ENCODE results near the gene TOMM20L. TPM values are rescaled to one million over a fixed set of nuclear protein-coding genes. Genes with fewer than 3 reads are reported as not detected.
A peak's percentile ranks its signal among the peaks of the same experiment; 100 is the strongest.

The TOMM20L gene
- total RNA-seq, 2 donors from 2014 or later, result 4.0 TPM; not detected in 1

DNA sequence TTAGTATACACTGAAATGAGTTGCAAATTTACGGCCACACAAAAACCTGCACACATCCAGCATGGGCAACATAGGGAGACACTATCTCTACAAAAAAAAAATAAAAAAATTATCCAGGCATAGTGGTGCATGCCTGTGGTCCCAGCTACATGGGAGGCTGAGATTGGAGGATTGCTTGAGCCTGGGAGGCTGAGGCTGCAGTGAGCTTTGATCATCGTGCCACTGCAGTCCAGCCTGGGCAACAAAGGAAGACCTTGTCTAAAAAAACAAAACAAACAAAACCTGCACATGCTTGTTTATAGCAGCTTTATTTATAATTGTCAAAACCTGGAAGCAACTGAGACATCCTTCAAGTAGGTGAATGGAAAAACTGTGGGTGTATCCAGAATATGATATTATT lies 4.9 kb upstream of the TOMM20L start:
- no peaks in the 10 kb centered on the region for H3K4me1 ChIP-seq (replicated peaks)
- H3K27ac ChIP-seq, result no peak overlapping the region
- no peaks in the 10 kb centered on the region for H3K9me3 ChIP-seq
- WGBS, result 67% methylated on average over 2 of the region's 2 CpGs
- no peak for DNase-seq (ENCODE audit: low spot score)
- H3K4me3 ChIP-seq, result no peak overlapping the region
- intact Hi-C loops (cut with DNase I), result no loop called here
- no peaks in the 10 kb centered on the region for H3K36me3 ChIP-seq
- no peaks in the 10 kb centered on the region for H3K27me3 ChIP-seq (replicated peaks; ENCODE audit: insufficient read depth)
- no peak for TF ChIP-seq POLR2A (IDR thresholded peaks at IDR 0.05)
- TF ChIP-seq, protein P1, sequence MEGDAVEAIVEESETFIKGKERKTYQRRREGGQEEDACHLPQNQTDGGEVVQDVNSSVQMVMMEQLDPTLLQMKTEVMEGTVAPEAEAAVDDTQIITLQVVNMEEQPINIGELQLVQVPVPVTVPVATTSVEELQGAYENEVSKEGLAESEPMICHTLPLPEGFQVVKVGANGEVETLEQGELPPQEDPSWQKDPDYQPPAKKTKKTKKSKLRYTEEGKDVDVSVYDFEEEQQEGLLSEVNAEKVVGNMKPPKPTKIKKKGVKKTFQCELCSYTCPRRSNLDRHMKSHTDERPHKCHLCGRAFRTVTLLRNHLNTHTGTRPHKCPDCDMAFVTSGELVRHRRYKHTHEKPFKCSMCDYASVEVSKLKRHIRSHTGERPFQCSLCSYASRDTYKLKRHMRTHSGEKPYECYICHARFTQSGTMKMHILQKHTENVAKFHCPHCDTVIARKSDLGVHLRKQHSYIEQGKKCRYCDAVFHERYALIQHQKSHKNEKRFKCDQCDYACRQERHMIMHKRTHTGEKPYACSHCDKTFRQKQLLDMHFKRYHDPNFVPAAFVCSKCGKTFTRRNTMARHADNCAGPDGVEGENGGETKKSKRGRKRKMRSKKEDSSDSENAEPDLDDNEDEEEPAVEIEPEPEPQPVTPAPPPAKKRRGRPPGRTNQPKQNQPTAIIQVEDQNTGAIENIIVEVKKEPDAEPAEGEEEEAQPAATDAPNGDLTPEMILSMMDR (IDR thresholded peaks at IDR 0.05), result no peak
- TF ChIP-seq POLR2AphosphoS5 (IDR thresholded peaks at IDR 0.05), result no peak

DNA sequence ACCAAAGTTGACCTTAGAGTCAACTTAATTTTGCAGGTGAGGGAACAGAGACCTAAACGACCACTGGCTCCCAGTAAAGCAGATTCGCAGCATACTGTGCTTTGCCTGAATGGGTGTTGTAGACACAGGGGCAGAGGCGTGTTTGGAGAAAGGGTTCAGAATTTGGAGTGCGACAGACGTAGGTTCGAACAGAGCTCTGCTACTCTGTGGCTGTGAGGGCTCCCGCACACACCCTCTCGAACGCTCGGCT lies 243 bp upstream of the TOMM20L start:
- peak overlapping the region; percentile 52 to 57 for H3K4me3 ChIP-seq
- H3K27me3 ChIP-seq (replicated peaks; ENCODE audit: insufficient read depth), result no peaks in the 10 kb centered on the region
- no peak for TF ChIP-seq POLR2AphosphoS5 (IDR thresholded peaks at IDR 0.05)
- no peak for TF ChIP-seq POLR2A (IDR thresholded peaks at IDR 0.05)
- TF ChIP-seq, protein P1 (IDR thresholded peaks at IDR 0.05), result no peak
- H3K27ac ChIP-seq, result peak overlapping the region; percentile 83 to 84
- WGBS, result 12% methylated on average over 10 of the region's 10 CpGs
- intact Hi-C loops (cut with DNase I), result no loop called here
- H3K4me1 ChIP-seq (replicated peaks), result no peaks in the 10 kb centered on the region
- no peak for DNase-seq (ENCODE audit: low spot score)
- H3K36me3 ChIP-seq, result no peaks in the 10 kb centered on the region
- no peaks in the 10 kb centered on the region for H3K9me3 ChIP-seq

DNA sequence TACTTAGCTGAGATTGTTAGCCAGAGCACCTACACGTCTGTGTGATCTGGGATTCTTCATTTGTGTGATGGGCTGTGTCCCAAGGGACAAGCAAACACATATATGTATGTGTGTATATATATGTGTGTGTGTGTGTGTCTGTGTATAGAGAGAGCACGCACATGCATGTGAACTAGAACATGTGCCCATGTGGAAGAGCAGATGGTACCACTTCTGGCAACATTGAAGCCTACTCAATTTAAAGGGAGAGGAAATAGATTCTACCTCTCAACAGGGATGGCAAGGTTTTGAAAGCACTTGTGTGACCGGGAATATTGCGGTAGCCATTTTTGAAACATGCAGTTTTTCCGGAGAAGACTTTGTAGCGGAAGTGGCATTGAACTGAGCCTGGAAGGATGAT lies 1.4 kb downstream of the TOMM20L start:
- 90% methylated on average over 6 of the region's 6 CpGs for WGBS
- TF ChIP-seq, protein P1 (IDR thresholded peaks at IDR 0.05), result no peak
- TF ChIP-seq POLR2AphosphoS5 (IDR thresholded peaks at IDR 0.05) (no peak), POLR2A (IDR thresholded peaks at IDR 0.05) (no peak)
- intact Hi-C loops (cut with DNase I), result no loop called here
- H3K9me3 ChIP-seq, result no peaks in the 10 kb centered on the region
- H3K4me3 ChIP-seq, result no peak overlapping the region
- no peaks in the 10 kb centered on the region for H3K4me1 ChIP-seq (replicated peaks)
- no peak overlapping the region for H3K27ac ChIP-seq
- no peaks in the 10 kb centered on the region for H3K27me3 ChIP-seq (replicated peaks; ENCODE audit: insufficient read depth)
- H3K36me3 ChIP-seq, result no peaks in the 10 kb centered on the region
- DNase-seq (ENCODE audit: low spot score), result no peak

DNA sequence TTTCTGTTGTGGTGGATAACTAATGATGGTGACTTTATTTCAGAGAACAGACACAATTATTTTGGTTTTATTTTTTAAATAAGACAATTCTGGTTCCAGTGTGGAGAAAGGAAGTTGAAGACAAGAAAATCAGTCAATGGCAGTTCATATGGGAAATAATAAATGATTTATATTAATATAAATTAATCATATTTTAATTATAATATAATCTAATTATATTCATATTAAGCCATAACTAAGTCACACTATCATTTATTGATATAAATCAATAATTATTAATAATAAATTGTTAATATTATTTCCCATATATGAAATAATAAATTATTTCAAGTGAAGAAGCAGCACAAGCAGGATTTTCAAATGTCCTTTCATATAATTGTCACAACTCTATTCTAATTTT lies 2.8 kb downstream of the TOMM20L start:
- Histone ChIP-seq H3K36me3 (no peaks in the 10 kb centered on the region), H3K27ac (no peak overlapping the region), H3K9me3 (no peaks in the 10 kb centered on the region), H3K4me1 (replicated peaks) (no peaks in the 10 kb centered on the region), H3K27me3 (replicated peaks; ENCODE audit: insufficient read depth) (no peaks in the 10 kb centered on the region), H3K4me3 (no peak overlapping the region)
- intact Hi-C loops (cut with DNase I), result no loop called here
- DNase-seq (ENCODE audit: low spot score), result no peak
- TF ChIP-seq POLR2AphosphoS5 (IDR thresholded peaks at IDR 0.05) (no peak), POLR2A (IDR thresholded peaks at IDR 0.05) (no peak)
- TF ChIP-seq, protein P1 (IDR thresholded peaks at IDR 0.05), result no peak

DNA sequence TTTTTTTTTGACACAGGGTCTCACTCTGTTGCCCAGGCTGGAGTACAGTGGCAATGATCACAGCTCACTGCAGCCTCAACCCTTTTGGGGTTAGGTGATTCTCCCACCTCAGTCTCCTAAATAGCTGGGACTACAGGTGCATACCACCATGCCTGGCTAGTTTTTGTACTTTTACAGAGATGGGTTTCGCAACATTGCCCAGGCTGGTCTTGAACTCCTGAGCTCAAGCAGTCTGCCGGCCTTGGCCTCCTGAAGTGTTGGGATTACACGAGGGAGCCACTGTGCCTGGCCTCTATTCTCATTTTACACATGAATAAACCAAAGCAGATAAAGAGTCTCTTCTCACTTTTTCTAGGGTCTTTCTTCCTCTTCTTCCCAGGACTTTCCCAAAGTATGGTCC lies 3.2 kb downstream of the TOMM20L start:
- Histone ChIP-seq H3K9me3 (no peaks in the 10 kb centered on the region), H3K27ac (no peak overlapping the region), H3K36me3 (no peaks in the 10 kb centered on the region), H3K4me3 (no peak overlapping the region), H3K27me3 (replicated peaks; ENCODE audit: insufficient read depth) (no peaks in the 10 kb centered on the region), H3K4me1 (replicated peaks) (no peaks in the 10 kb centered on the region)
- TF ChIP-seq, protein P1 (IDR thresholded peaks at IDR 0.05), result no peak
- TF ChIP-seq POLR2AphosphoS5 (IDR thresholded peaks at IDR 0.05) (no peak), POLR2A (IDR thresholded peaks at IDR 0.05) (no peak)
- no peak for DNase-seq (ENCODE audit: low spot score)
- 87% methylated on average over 3 of the region's 3 CpGs for WGBS
- intact Hi-C loops (cut with DNase I), result no loop called here
